GM15510 (cell line): ENCODE results near the gene LRFN3.

ENCODE experiments used
- POLR2A ChIP-seq: IDR thresholded peaks from 3 replicates; pipeline ENCODE4 v1.6.1; 2011; ENCODE audit warnings: borderline replicate concordance; ENCODE audit not compliant: insufficient read length; ENCODE audit errors: extremely low read depth

The LRFN3 gene

GRCh38 chr19:35993923-35994598, 57.9 kb downstream of the LRFN3 start:
- TF ChIP-seq POLR2A: no peak
